H9 (cell line): ENCODE results near the gene CAMTA1. TPM values are rescaled to one million over a fixed set of nuclear protein-coding genes. Genes with fewer than 3 reads are reported as not detected.
A peak's percentile ranks its signal among the peaks of the same experiment; 100 is the strongest.

Experiments used
- DNase-seq: peaks from one replicate; pipeline ENCODE4 v3.0.0-alpha.2; 2017
- H2AFZ ChIP-seq: one replicate; pipeline ENCODE4 v1.6.1; 2013; ENCODE audit warnings: mild to moderate bottlenecking, low read length, control low read depth, moderate library complexity
- H2AK5ac ChIP-seq: 2 replicates; pipeline ENCODE4 v1.6.1; 2013; ENCODE audit warnings: low read length, control low read depth, mixed read lengths; ENCODE audit not compliant: insufficient read length
- H2BK120ac ChIP-seq: one replicate; pipeline ENCODE4 v1.6.1; 2013; ENCODE audit warnings: low read depth, mild to moderate bottlenecking, low read length, control low read depth, inconsistent platforms; ENCODE audit not compliant: poor library complexity, severe bottlenecking
- H2BK12ac ChIP-seq: 2 replicates; pipeline ENCODE4 v1.6.1; 2013; ENCODE audit warnings: low read length, control low read depth, mixed read lengths, low read depth; ENCODE audit not compliant: insufficient read length
- H2BK15ac ChIP-seq: 2 replicates; pipeline ENCODE4 v1.6.1; 2013; ENCODE audit warnings: low read depth, low read length, control low read depth
- H2BK20ac ChIP-seq: one replicate; pipeline ENCODE4 v1.6.1; 2013; ENCODE audit warnings: low read depth, mild to moderate bottlenecking, low read length, control low read depth, inconsistent platforms; ENCODE audit not compliant: poor library complexity, severe bottlenecking
- H2BK5ac ChIP-seq: 2 replicates; pipeline ENCODE4 v1.6.1; 2013; ENCODE audit warnings: low read length, control low read depth, mixed read lengths; ENCODE audit not compliant: insufficient read length
- H3K14ac ChIP-seq: 2 replicates; pipeline ENCODE4 v1.6.1; 2013; ENCODE audit warnings: low read length, control low read depth; ENCODE audit not compliant: insufficient read depth
- H3K18ac ChIP-seq: 2 replicates; pipeline ENCODE4 v1.6.1; 2013; ENCODE audit warnings: low read depth, mild to moderate bottlenecking, mixed read lengths, low read length, control low read depth; ENCODE audit not compliant: insufficient read length
- H3K23ac ChIP-seq: 2 replicates; pipeline ENCODE4 v1.6.1; 2013; ENCODE audit warnings: low read length, control low read depth, mixed read lengths, low read depth; ENCODE audit not compliant: insufficient read length
- H3K23me2 ChIP-seq: 2 replicates; pipeline ENCODE4 v1.6.1; 2013; ENCODE audit warnings: low read depth, mild to moderate bottlenecking, mixed read lengths, low read length, control low read depth; ENCODE audit not compliant: insufficient read length, poor library complexity, severe bottlenecking
- H3K27ac ChIP-seq: 2 replicates; pipeline ENCODE4 v1.5.1; 2013; ENCODE audit warnings: low read length, control low read depth, mixed read lengths, low read depth; ENCODE audit not compliant: insufficient read length
- H3K27me3 ChIP-seq: 2 replicates; pipeline ENCODE4 v1.6.1; 2013; ENCODE audit warnings: low read length, control low read depth, inconsistent platforms; ENCODE audit not compliant: insufficient read depth
- H3K4ac ChIP-seq: 2 replicates; pipeline ENCODE4 v1.6.1; 2013; ENCODE audit warnings: low read depth, mild to moderate bottlenecking, control low read depth, inconsistent platforms, low read length, moderate library complexity
- H3K4me1 ChIP-seq: 2 replicates; pipeline ENCODE4 v1.6.1; 2013; ENCODE audit warnings: low read length, control low read depth, inconsistent platforms; ENCODE audit not compliant: insufficient read depth
- H3K4me2 ChIP-seq: 2 replicates; pipeline ENCODE4 v1.6.1; 2013; ENCODE audit warnings: low read length, control low read depth, mixed read lengths; ENCODE audit not compliant: insufficient read length, insufficient read depth
- H3K56ac ChIP-seq: 2 replicates; pipeline ENCODE4 v1.6.1; 2013; ENCODE audit warnings: low read depth, mild to moderate bottlenecking, mixed read lengths, low read length, control low read depth; ENCODE audit not compliant: insufficient read length
- H3K79me1 ChIP-seq: 2 replicates; pipeline ENCODE4 v1.6.1; 2013; ENCODE audit warnings: low read depth, mild to moderate bottlenecking, moderate library complexity, low read length, control low read depth, inconsistent platforms; ENCODE audit not compliant: insufficient read depth, poor library complexity, severe bottlenecking
- H3K79me2 ChIP-seq: 2 replicates; pipeline ENCODE4 v1.6.1; 2013; ENCODE audit warnings: low read length, control low read depth, inconsistent platforms; ENCODE audit not compliant: insufficient read depth
- H3K9ac ChIP-seq: 2 replicates; pipeline ENCODE4 v1.6.1; 2013; ENCODE audit warnings: low read length, control low read depth, mixed read lengths; ENCODE audit not compliant: insufficient read length; ENCODE audit errors: extremely low read depth
- H3K9me3 ChIP-seq: one replicate; pipeline ENCODE4 v1.6.1; 2013; ENCODE audit warnings: low read depth, low read length, inconsistent platforms; ENCODE audit not compliant: control insufficient read depth
- H3T11ph ChIP-seq: one replicate; pipeline ENCODE4 v1.6.1; 2013; ENCODE audit warnings: mild to moderate bottlenecking, low read length, control low read depth, inconsistent platforms
- H4K20me1 ChIP-seq: one replicate; pipeline ENCODE4 v1.6.1; 2013; ENCODE audit not compliant: control insufficient read depth, insufficient read length, insufficient read depth
- H4K5ac ChIP-seq: 2 replicates; pipeline ENCODE4 v1.6.1; 2013; ENCODE audit warnings: low read depth, mild to moderate bottlenecking, mixed read lengths, low read length, control low read depth; ENCODE audit not compliant: insufficient read length
- H4K8ac ChIP-seq: replicated peaks from 2 replicates; pipeline ENCODE4 v1.6.1; 2013; ENCODE audit warnings: low read length, control low read depth, mixed read lengths, low read depth; ENCODE audit not compliant: insufficient read length
- H4K91ac ChIP-seq: 2 replicates; pipeline ENCODE4 v1.6.1; 2013; ENCODE audit warnings: low read depth, mild to moderate bottlenecking, moderate library complexity, mixed read lengths, low read length, control low read depth; ENCODE audit not compliant: insufficient read length
- H3K27ac Mint-ChIP-seq, 3 experiments: 2 replicates in 2 of 3; 3 replicates in 1 of 3; pipeline ENCODE4 v1.8.0; 2020 to 2021; ENCODE audit warnings: mixed read lengths in 3 of 3, mild to moderate bottlenecking in 1 of 3, moderate library complexity in 1 of 3
- H3K27me3 Mint-ChIP-seq: 2 replicates; pipeline ENCODE4 v1.8.0; 2021; ENCODE audit warnings: low read depth, mild to moderate bottlenecking, moderate library complexity, mixed read lengths
- H3K36me3 Mint-ChIP-seq, 3 experiments: 2 replicates in 2 of 3; 3 replicates in 1 of 3; pipeline ENCODE4 v1.8.0; 2020 to 2021; ENCODE audit warnings: low read depth in 3 of 3, mixed read lengths in 3 of 3; ENCODE audit not compliant: insufficient read depth in 1 of 3
- H3K4me1 Mint-ChIP-seq, 2 experiments: 2 replicates each; pipeline ENCODE4 v1.8.0; 2020; ENCODE audit warnings: mixed read lengths in 2 of 2
- H3K4me3 Mint-ChIP-seq, 2 experiments: 2 replicates in 1 of 2; 3 replicates in 1 of 2; pipeline ENCODE4 v1.8.0; 2020 to 2021; ENCODE audit warnings: mild to moderate bottlenecking in 2 of 2, mixed read lengths in 2 of 2, moderate library complexity in 1 of 2
- H3K9me3 Mint-ChIP-seq, 2 experiments: 2 replicates in 1 of 2; 3 replicates in 1 of 2; pipeline ENCODE4 v1.8.0; 2020; ENCODE audit warnings: mild to moderate bottlenecking in 2 of 2, mixed read lengths in 2 of 2, moderate library complexity in 1 of 2
- CTCF ChIP-seq: fragments of 200-600 bp; sonication (generic); conservative IDR thresholded peaks from 3 replicates; pipeline ENCODE4 v1.8.0; 2021; ENCODE audit warnings: antibody characterized with exemption, mild to moderate bottlenecking
- WGBS: extraction: QIAGEN DNeasy Blood & Tissue Kit; methylation state at CpG from one replicate; pipeline ENCODE4 v1.1.7; 2013; ENCODE audit warnings: missing lambda C conversion rate, low lambda C conversion rate, mixed read lengths; ENCODE audit not compliant: insufficient read length; ENCODE audit errors: extremely low coverage; 5-methylcytosine and 5-hydroxymethylcytosine counted together
- total RNA-seq: library from RNA; stranded (reverse); gene quantifications from 2 replicates; pipeline ENCODE4 v1.2.1, GENCODE V29; 2021

Gene CAMTA1
- total RNA-seq, 1 experiment from 2014 or later = 115 TPM

GRCh38 chr1:6976044-6976375, 190.8 kb downstream of the CAMTA1 start:
- H4K8ac ChIP-seq = no peak overlapping the region
- H3K4ac ChIP-seq = no peak overlapping the region
- H3K9ac ChIP-seq = no peak overlapping the region
- H3K4me1 Mint-ChIP-seq = peaks cover 45 to 61% of the 10 kb centered on the region in 2 experiments
- no CpG with 5 or more reads among the region's 6 CpGs for WGBS
- H4K5ac ChIP-seq = no peak overlapping the region
- H2AK5ac ChIP-seq = no peak overlapping the region
- H2AFZ ChIP-seq = no peak overlapping the region
- no peak overlapping the region for H2BK15ac ChIP-seq
- no peak overlapping the region for H3K27ac ChIP-seq
- H3K79me2 ChIP-seq = no peaks in the 10 kb centered on the region
- no peak overlapping the region for H2BK12ac ChIP-seq
- peak overlapping the region in 1 of 3 experiments; percentile 19; a peak in 3 of 7 replicates for H3K27ac Mint-ChIP-seq
- H2BK20ac ChIP-seq = no peak overlapping the region
- H4K20me1 ChIP-seq = no peaks in the 10 kb centered on the region
- no peak overlapping the region for H2BK5ac ChIP-seq
- H3K23me2 ChIP-seq = no peaks in the 10 kb centered on the region
- H3K18ac ChIP-seq = no peak overlapping the region
- peaks cover 5% of the 10 kb centered on the region for H3K9me3 ChIP-seq
- no peak overlapping the region for H2BK120ac ChIP-seq
- no peaks in the 10 kb centered on the region for H3K79me1 ChIP-seq
- H3K27me3 ChIP-seq = no peaks in the 10 kb centered on the region
- no peak overlapping the region for H3K23ac ChIP-seq
- no peak overlapping the region for H4K91ac ChIP-seq
- peaks cover 4% of the 10 kb centered on the region; the same call in 1 of the 2 replicates for H3K4me1 ChIP-seq
- H3K14ac ChIP-seq = no peak overlapping the region
- H3K27me3 Mint-ChIP-seq = no peaks in the 10 kb centered on the region; the same call in 1 of the 2 replicates
- no peak for TF ChIP-seq CTCF
- H3K56ac ChIP-seq = no peak overlapping the region
- no peak overlapping the region for H3T11ph ChIP-seq
- DNase-seq = no peak
- H3K36me3 Mint-ChIP-seq = peaks cover 2 to 18% (median 14%) of the 10 kb centered on the region in 3 experiments; a peak in 6 of 7 replicates
- H3K4me2 ChIP-seq = no peak overlapping the region
- no peak overlapping the region; a peak in 1 of 5 replicates for H3K4me3 Mint-ChIP-seq
- H3K9me3 Mint-ChIP-seq = peaks cover 6 to 17% of the 10 kb centered on the region in 2 experiments
